Epithelial cell of esophagus (primary cell): Measurements from ENCODE around the gene C12orf42.

ENCODE experiments used
- DNase-seq: peaks from one replicate; pipeline ENCODE4 v3.0.0; 2010; ENCODE audit warnings: low read depth
- H3K4me3 ChIP-seq: 2 replicates; pipeline ENCODE4 v1.5.1; 2011; ENCODE audit warnings: mild to moderate bottlenecking, low read length, control low read depth
- TF ChIP-seq, protein P1 (sequence below): IDR thresholded peaks from 2 replicates; pipeline ENCODE4 v1.5.1; 2011; ENCODE audit warnings: low read depth, mild to moderate bottlenecking, low read length, control low read depth, inconsistent platforms; ENCODE audit not compliant: insufficient read depth; ENCODE audit errors: missing control alignments

Gene C12orf42

DNA sequence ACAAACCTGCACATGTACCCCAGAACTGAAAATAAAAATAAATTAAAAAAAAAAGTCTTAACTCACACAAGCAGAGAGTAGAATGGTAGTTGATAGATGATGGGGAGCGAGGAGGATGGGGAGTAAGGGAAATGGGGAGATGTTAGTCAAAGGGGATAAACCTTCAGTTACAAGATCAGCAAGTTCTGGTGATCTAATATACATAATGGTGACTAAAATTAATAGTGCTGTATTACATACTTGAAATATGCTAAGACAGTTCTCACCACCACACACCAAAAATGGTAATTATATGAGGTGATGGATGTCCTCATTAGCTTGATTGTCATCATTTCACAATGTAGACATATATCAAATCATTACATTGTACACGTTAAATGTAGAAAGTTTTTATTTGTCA, 3.2 kb upstream of the C12orf42 start:
- no peak overlapping the region for H3K4me3 ChIP-seq
- no peak for DNase-seq
- TF ChIP-seq, protein P1, sequence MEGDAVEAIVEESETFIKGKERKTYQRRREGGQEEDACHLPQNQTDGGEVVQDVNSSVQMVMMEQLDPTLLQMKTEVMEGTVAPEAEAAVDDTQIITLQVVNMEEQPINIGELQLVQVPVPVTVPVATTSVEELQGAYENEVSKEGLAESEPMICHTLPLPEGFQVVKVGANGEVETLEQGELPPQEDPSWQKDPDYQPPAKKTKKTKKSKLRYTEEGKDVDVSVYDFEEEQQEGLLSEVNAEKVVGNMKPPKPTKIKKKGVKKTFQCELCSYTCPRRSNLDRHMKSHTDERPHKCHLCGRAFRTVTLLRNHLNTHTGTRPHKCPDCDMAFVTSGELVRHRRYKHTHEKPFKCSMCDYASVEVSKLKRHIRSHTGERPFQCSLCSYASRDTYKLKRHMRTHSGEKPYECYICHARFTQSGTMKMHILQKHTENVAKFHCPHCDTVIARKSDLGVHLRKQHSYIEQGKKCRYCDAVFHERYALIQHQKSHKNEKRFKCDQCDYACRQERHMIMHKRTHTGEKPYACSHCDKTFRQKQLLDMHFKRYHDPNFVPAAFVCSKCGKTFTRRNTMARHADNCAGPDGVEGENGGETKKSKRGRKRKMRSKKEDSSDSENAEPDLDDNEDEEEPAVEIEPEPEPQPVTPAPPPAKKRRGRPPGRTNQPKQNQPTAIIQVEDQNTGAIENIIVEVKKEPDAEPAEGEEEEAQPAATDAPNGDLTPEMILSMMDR: no peak

DNA sequence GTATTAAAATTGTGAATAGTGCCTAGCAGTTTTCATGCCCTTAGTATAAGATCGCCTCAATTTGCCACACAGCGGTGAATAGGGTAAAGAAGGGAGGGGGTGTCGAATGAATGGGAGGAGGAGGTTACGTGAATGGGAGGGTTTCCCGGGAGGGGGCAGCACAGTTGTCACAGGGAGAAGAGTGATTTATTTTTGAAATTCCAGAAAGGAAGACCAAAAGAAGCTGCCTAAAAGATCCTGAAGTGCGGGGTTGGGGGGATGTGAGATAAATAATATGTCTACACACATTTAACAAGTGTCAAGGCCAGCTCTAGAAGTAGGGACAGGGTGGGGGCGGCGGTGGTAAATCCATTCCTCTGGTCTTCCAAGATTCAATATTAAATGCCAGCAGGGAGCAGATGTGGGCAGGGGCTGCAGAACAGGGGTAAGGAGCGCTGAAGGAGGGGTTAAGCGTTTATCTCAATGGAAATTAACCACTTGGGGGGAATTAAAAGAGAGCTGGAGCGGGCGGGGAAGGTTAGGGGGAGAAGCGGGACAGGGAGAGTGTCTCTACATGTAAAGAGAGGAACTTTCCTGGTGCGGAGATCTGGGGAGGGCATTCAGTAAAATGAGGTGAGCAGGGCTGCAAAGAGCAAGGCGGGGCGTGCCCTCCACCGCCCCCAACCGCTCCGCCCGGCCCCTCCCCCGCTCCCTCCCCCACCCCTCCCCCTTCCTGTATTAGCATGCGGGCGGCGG, 867 bp downstream of the C12orf42 start:
- TF ChIP-seq, protein P1: no peak
- H3K4me3 ChIP-seq: no peak overlapping the region
- no peak for DNase-seq

DNA sequence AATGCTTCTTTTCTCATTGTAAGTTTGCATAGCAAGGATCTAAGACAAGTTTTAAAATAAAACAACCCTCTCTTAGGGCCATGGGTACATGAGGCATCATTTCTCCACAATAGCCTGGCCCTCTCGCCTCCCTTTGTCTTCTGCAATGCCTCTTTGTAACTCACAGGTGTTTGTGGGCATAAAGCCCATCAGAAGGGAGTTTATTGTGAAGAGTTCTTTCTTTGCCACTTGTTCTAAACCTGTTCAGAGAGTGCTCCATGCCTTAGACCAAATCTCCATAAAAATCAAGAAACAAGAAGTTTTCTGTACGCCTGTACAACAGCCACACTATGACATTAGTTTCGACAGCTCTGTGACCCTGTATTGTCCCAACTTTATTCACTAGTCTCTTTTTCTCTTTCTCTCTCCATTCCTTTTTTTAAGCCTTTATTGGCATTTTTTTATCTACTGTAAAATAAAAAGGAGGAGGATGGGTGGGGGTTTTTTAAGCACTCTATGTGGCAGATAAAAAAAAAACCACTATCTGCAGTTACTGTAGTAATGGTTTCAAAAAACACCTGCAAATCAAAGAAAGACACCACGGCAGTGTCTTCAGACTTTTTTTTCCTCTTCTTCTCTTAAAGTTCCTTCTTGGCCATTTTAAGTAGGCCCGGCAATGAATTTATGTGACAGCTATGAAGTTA, 1.6 kb downstream of the C12orf42 start:
- H3K4me3 ChIP-seq: no peak overlapping the region
- TF ChIP-seq, protein P1: no peak
- DNase-seq: no peak

DNA sequence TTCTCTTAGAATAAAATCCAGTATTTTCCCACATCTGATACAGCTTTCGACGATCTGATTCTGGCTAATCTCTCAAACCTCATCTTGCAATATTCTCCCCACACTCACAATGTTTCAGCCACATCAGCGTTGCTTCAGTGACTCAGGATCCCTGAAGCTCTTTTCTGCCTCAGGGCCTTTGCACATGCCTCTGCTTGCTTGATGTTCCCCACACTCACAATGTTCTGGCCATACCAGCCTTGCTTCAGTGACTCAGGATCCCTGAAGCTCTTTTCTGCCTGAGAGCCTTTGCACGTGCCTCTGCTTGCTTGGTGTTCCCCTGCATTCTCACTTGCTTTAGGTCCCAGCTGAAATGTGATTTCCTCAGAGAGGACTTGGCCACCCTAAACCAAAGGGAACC, 2.6 kb downstream of the C12orf42 start:
- peak; percentile 98 for DNase-seq
- TF ChIP-seq, protein P1: no peak
- H3K4me3 ChIP-seq: no peak overlapping the region

DNA sequence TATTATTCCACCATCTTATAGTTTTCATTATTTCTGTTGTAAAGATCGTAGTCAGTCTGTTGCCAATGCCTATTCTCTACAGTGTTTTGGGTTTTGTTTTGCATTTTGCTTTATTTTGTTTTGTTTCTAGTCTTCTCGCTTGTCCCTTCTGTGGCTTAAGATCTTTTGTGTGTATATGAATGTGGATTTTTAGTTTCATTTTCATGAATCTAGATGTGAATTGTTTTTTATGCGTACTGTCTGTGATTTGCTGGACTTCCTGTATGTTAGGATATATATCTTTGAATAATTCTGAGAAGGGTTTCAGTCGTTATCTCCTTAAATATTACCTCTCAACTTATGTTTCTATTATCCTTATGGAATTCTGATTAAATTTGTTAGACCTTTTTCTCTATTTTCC, 13.4 kb downstream of the C12orf42 start:
- no peak overlapping the region for H3K4me3 ChIP-seq
- TF ChIP-seq, protein P1: no peak

DNA sequence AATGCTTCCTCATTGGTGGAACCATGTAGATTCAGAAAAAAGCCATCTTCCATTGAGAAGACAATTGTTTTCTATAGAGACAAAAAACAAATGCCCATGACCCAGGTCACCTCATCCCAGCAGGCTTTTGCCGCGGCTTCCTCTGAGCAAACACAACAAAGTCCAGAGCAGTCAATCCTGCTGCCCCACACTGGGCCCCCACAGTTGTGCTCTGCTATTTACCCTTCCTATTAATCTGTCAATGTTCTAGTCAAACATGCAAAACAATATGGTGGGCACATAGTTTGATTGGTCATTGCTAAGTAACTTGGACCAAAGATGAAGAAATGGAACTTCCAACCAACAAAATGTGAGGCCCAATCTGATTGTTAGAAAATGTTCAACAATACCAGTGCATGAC, 20.7 kb downstream of the C12orf42 start:
- no peak overlapping the region for H3K4me3 ChIP-seq
- TF ChIP-seq, protein P1: no peak
- DNase-seq: no peak

More for the DNA sequence above, 13.4 kb downstream of the C12orf42 start:
- DNase-seq: no peak
